ENCODE data around the gene CEP152. TPM values are rescaled to one million over a fixed set of nuclear protein-coding genes. Genes with fewer than 3 reads are reported as not detected.
"Not testable (repeated sequence)": the region's sequence is repeated elsewhere in the genome, so short reads cannot be mapped to it uniquely, and the experiment has no call there.

Gene CEP152
- 9.5 and 16.0 TPM in 2 replicates for total RNA-seq (ENCODE audit: low replicate concordance)
- long read RNA-seq, transcript CEP152-209 (13 exons, 1,947 nt), result major isoform, 15 of 63 reads
- long read RNA-seq, partial matches to known transcripts, result 43 of 63 reads
- long read RNA-seq, other reads (novel, unspliced or antisense), result 5 of 63 reads

- Mint-ChIP-seq H3K27ac (peak within 1 kb of the TSS; percentile 94), H3K4me3 (peak within 1 kb of the TSS; percentile 94), H3K9me3 (no peaks in the 10 kb centered on the region), H3K4me1 (ENCODE audit: unreplicated experiment) (peaks cover 23% of the 10 kb centered on the region), H3K27me3 (no peaks in the 10 kb centered on the region), H3K36me3 (no peaks in the 10 kb centered on the region)
- TF ChIP-seq CTCF (conservative IDR thresholded peaks at IDR 0.05), result peak; percentile 19
- DNase-seq (ENCODE audit: extremely low spot score, unreplicated experiment), result peak; percentile 98
Measured at GRCh38 chr15:48810414-48811324, at the start of gene CEP152. Gene CEP152, minus strand, starts transcription at chr15:48811069. Its CDS starts 5,420 bp downstream, at chr15:48805649.

DNA sequence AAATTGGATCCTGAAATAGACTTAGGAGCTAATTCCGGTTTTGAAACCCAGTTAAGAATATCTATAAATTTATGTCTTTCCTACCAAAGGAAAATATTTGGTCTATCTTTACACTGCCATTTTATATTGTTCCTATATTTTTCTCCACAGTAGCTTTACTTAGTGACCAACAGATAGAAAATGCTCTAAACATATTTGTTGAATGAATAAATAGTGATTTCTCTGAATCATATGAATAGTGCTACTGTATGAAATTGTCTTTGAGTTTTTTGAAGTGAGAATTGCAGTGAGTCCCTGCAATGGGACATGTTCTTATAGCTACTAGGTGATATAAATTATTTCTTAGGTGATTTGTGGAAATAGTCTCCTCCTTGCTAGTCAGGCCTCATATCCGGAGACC lies 48.6 kb upstream of the CEP152 start:
- no peaks in the 10 kb centered on the region for H3K9me3 Mint-ChIP-seq
- DNase-seq (ENCODE audit: extremely low spot score, unreplicated experiment), result no peak
- no peaks in the 10 kb centered on the region for H3K27me3 Mint-ChIP-seq
- no peak overlapping the region for H3K4me3 Mint-ChIP-seq
- H3K27ac Mint-ChIP-seq, result no peak overlapping the region
- H3K36me3 Mint-ChIP-seq, result peaks cover 4% of the 10 kb centered on the region
- H3K4me1 Mint-ChIP-seq (ENCODE audit: unreplicated experiment), result peaks cover 26% of the 10 kb centered on the region
- TF ChIP-seq CTCF (conservative IDR thresholded peaks at IDR 0.05), result no peak

GRCh38 chr15:48858401-48858800 lies 47.5 kb upstream of the CEP152 start:
- H3K27ac Mint-ChIP-seq, result no peak overlapping the region
- H3K4me3 Mint-ChIP-seq, result no peak overlapping the region
- H3K9me3 Mint-ChIP-seq, result no peaks in the 10 kb centered on the region
- H3K4me1 Mint-ChIP-seq (ENCODE audit: unreplicated experiment), result peaks cover 26% of the 10 kb centered on the region
- TF ChIP-seq CTCF (conservative IDR thresholded peaks at IDR 0.05), result no peak
- DNase-seq (ENCODE audit: extremely low spot score, unreplicated experiment), result no peak
- H3K36me3 Mint-ChIP-seq, result peaks cover 4% of the 10 kb centered on the region
- H3K27me3 Mint-ChIP-seq, result no peaks in the 10 kb centered on the region

- no peak for TF ChIP-seq CTCF (conservative IDR thresholded peaks at IDR 0.05)
- H3K9me3 Mint-ChIP-seq, result no peaks in the 10 kb centered on the region
- H3K4me3 Mint-ChIP-seq, result no peak overlapping the region
- H3K4me1 Mint-ChIP-seq (ENCODE audit: unreplicated experiment), result peaks cover 22% of the 10 kb centered on the region
- H3K36me3 Mint-ChIP-seq, result peaks cover 4% of the 10 kb centered on the region
- no peak for DNase-seq (ENCODE audit: extremely low spot score, unreplicated experiment)
- no peak overlapping the region for H3K27ac Mint-ChIP-seq
- H3K27me3 Mint-ChIP-seq, result no peaks in the 10 kb centered on the region
Measured at GRCh38 chr15:48856942-48857341, 46.1 kb upstream of the CEP152 start.

DNA sequence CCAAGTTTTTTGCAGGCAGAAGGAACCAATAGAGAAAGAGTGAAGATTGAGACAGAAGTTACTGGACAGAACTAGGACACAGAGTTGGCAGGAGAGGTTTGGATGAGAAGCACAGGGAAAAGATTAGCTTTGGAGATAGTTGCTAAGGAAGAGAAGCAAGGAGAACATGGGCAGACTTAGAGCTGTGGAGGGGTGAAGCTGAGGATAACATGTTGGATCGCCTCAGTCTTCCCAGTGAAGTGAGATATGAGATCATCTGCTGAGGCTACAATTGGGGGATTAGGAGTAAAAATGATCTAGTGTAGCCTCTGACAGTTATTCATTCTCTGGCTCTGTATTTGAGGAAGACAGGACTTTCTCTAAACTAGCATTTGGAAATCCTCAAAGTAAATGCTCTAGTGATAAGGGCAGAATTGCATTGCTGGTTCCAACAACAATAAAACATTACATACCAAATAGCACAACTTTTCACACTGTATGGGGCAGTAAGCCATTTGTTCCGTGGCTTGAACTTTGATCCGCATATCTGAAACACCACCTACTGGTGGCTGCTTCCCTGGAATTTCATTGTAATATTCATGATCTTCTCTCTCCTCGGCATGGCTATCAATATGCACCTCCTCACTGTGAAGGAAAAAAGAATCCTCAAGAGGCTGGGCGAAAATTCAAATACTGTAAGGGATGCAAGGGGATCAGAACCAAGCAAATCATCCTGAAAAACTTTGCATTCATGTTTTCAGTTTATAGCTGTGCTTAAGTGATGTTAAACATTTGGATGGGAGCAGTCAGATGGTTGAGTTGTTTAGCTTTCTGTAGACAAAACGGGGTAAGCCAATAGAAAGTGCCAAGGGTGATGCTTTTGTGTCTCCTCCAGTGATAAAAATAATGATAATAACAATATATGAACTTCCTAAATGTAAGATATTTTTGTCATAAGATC lies 44.9 kb upstream of the CEP152 start:
- Mint-ChIP-seq H3K27me3 (no peaks in the 10 kb centered on the region), H3K36me3 (peaks cover 4% of the 10 kb centered on the region), H3K9me3 (no peaks in the 10 kb centered on the region), H3K4me1 (ENCODE audit: unreplicated experiment) (peaks cover 22% of the 10 kb centered on the region), H3K4me3 (no peak overlapping the region), H3K27ac (no peak overlapping the region)
- peak; percentile 68 for TF ChIP-seq CTCF (conservative IDR thresholded peaks at IDR 0.05)
- no peak for DNase-seq (ENCODE audit: extremely low spot score, unreplicated experiment)

GRCh38 chr15:48854434-48854833 lies 43.6 kb upstream of the CEP152 start:
- not testable (repeated sequence) for H3K36me3 Mint-ChIP-seq; DNase-seq (ENCODE audit: extremely low spot score, unreplicated experiment); H3K27me3 Mint-ChIP-seq; H3K9me3 Mint-ChIP-seq; H3K27ac Mint-ChIP-seq; H3K4me3 Mint-ChIP-seq
- peaks cover 22% of the 10 kb centered on the region for H3K4me1 Mint-ChIP-seq (ENCODE audit: unreplicated experiment)

Measured in type B pancreatic cell (in vitro differentiated cells).